B cell (primary cell): ENCODE measurements around the gene BRPF3. TPM values are rescaled to one million over a fixed set of nuclear protein-coding genes. Genes with fewer than 3 reads are reported as not detected.

ENCODE experiments used
- ATAC-seq: fragments of 200-7000 bp; cut with Tn5 transposase; one replicate; pipeline ENCODE4 v1.10.0; 2021; ENCODE audit warnings: low read depth, mild to moderate bottlenecking, moderate number of reproducible peaks, moderate library complexity
- CTCF ChIA-PET: fragments of 350-600 bp; sonication (Branson Sonifier 250); formaldehyde crosslinking; loops from one replicate; lab custom pipeline; 2021; ENCODE audit warnings: antibody characterized with exemption, inconsistent platforms; lab: Charles Lee
- POLR2A ChIA-PET: fragments of 350-600 bp; sonication (Branson Sonifier 250); formaldehyde crosslinking; loops from one replicate; lab custom pipeline; 2021; ENCODE audit warnings: antibody characterized with exemption; lab: Charles Lee
- DNase-seq: peaks from one replicate; pipeline ENCODE4 v3.0.0; 2013
- H2AFZ ChIP-seq: 2 replicates; pipeline ENCODE4 v1.6.1; 2012; ENCODE audit warnings: mild to moderate bottlenecking, low read depth, low read length; ENCODE audit not compliant: insufficient read depth, poor library complexity, severe bottlenecking
- H3K27ac ChIP-seq, 2 donors: 1 replicate in 1 of 2; 2 replicates in 1 of 2; pipeline ENCODE4 v1.5.1; 2012 to 2013; ENCODE audit warnings: low read length in 2 of 2, mild to moderate bottlenecking in 2 of 2, moderate library complexity in 1 of 2
- H3K27me3 ChIP-seq, 4 experiments: fragments of 200-600 bp in 1 of 4; sonication (generic) in 1 of 4; replicated peaks in 1 of 4; 1 replicate in 2 of 4; 2 replicates in 2 of 4; pipeline versions ENCODE4 v1.6.1 to v1.7.0; 2013 to 2016; ENCODE audit warnings: low read length in 3 of 4, mild to moderate bottlenecking in 2 of 4, mixed read lengths in 1 of 4, moderate library complexity in 1 of 4; ENCODE audit not compliant: insufficient read depth in 4 of 4, control insufficient read depth in 3 of 4; ENCODE audit errors: control extremely low read depth in 1 of 4
- H3K36me3 ChIP-seq, 2 experiments: replicated peaks in 1 of 2; 1 replicate in 1 of 2; 2 replicates in 1 of 2; pipeline versions ENCODE4 v1.6.1 to v1.7.1; 2013; ENCODE audit warnings: low read length in 1 of 2; ENCODE audit not compliant: insufficient read depth in 2 of 2, control insufficient read depth in 1 of 2; ENCODE audit errors: control extremely low read depth in 1 of 2, extremely low read depth in 1 of 2
- H3K4me1 ChIP-seq, 2 donors: fragments of 200-600 bp in 1 of 2; sonication (generic) in 1 of 2; 1 replicate in 1 of 2; 2 replicates in 1 of 2; pipeline versions ENCODE4 v1.5.1 to v1.6.1; 2013 to 2017; ENCODE audit warnings: low read length in 2 of 2; ENCODE audit not compliant: control insufficient read depth in 2 of 2, insufficient read depth in 2 of 2
- H3K4me2 ChIP-seq: replicated peaks from 2 replicates; pipeline ENCODE3; 2012; ENCODE audit warnings: mild to moderate bottlenecking, low read depth, low read length; ENCODE audit not compliant: poor library complexity, severe bottlenecking
- H3K4me3 ChIP-seq, 5 experiments: fragments of 200-600 bp in 1 of 5; sonication (generic) in 1 of 5; 1 replicate in 3 of 5; 2 replicates in 2 of 5; pipeline versions ENCODE4 v1.5.1 to v1.7.0; 2011 to 2016; ENCODE audit warnings: low read length in 4 of 5, mild to moderate bottlenecking in 4 of 5, low read depth in 2 of 5, control low read depth in 1 of 5, moderate library complexity in 1 of 5; ENCODE audit not compliant: insufficient read depth in 1 of 5; ENCODE audit errors: control extremely low read depth in 1 of 5, extremely low read depth in 1 of 5
- H3K79me2 ChIP-seq: fragments of 200-600 bp; sonication (generic); one replicate; pipeline ENCODE4 v1.6.0; 2016; ENCODE audit warnings: low read length; ENCODE audit not compliant: control insufficient read depth, insufficient read depth
- H3K9ac ChIP-seq: fragments of 200-600 bp; sonication (generic); 2 replicates; pipeline ENCODE4 v1.6.1; 2017; ENCODE audit warnings: mild to moderate bottlenecking, low read length, moderate library complexity
- H3K9me3 ChIP-seq, 3 donors: one replicate each; pipeline versions ENCODE4 v1.6.1 to v1.7.1; 2013; ENCODE audit warnings: low read length in 2 of 3; ENCODE audit not compliant: control insufficient read depth in 2 of 3, insufficient read depth in 1 of 3; ENCODE audit errors: control extremely low read depth in 1 of 3
- H4K20me1 ChIP-seq: 2 replicates; pipeline ENCODE4 v1.6.0; 2012; ENCODE audit warnings: mild to moderate bottlenecking, low read length; ENCODE audit not compliant: insufficient read depth, control insufficient read depth, poor library complexity, severe bottlenecking
- H3K27ac Mint-ChIP-seq: one replicate; pipeline ENCODE4 v1.8.0; 2021; ENCODE audit warnings: mixed read lengths
- H3K27me3 Mint-ChIP-seq: one replicate; pipeline ENCODE4 v1.8.0; 2021; ENCODE audit warnings: mixed read lengths
- H3K4me1 Mint-ChIP-seq: one replicate; pipeline ENCODE4 v1.8.0; 2021; ENCODE audit warnings: mixed read lengths
- H3K4me3 Mint-ChIP-seq: one replicate; pipeline ENCODE4 v1.8.0; 2021; ENCODE audit warnings: mixed read lengths
- H3K9me3 Mint-ChIP-seq: one replicate; pipeline ENCODE4 v1.8.0; 2022; ENCODE audit warnings: mixed read lengths; ENCODE audit not compliant: insufficient read depth
- CTCF ChIP-seq: fragments of 200-600 bp; IDR thresholded peaks from one replicate; pipeline ENCODE4 v1.8.0; 2022; ENCODE audit warnings: antibody characterized with exemption, mild to moderate bottlenecking
- EZH2 ChIP-seq: IDR thresholded peaks from 2 replicates; pipeline ENCODE4 v1.6.1; 2012; ENCODE audit warnings: borderline replicate concordance, low read depth, mild to moderate bottlenecking, moderate library complexity, low read length; ENCODE audit not compliant: insufficient read depth, poor library complexity, severe bottlenecking
- WGBS: methylation state at CpG from one replicate; pipeline ENCODE4 v1.1.5; 2013; ENCODE audit warnings: missing lambda C conversion rate; ENCODE audit not compliant: insufficient coverage; 5-methylcytosine and 5-hydroxymethylcytosine counted together
- intact Hi-C: fragments of 100-400 bp; cut with micrococcal nuclease; formaldehyde crosslinking; loops from one replicate; pipeline ENCODE4 v1.10.0; 2022
- polyA plus RNA-seq: library from polyadenylated mRNA; depleted of rRNA; stranded (reverse); fragments of >200 nt; gene quantifications from 2 replicates; pipeline ENCODE4 v1.2.3, GENCODE V29; 2012
- total RNA-seq, 2 donors: library from RNA; stranded (reverse); fragments of 120-200 nt in 1 of 2; gene quantifications; 1 replicate in 1 of 2; 2 replicates in 1 of 2; pipeline versions ENCODE4 v1.2.3 to v1.2.4, GENCODE V29; 2013 to 2022

Gene BRPF3
- total and polyA plus RNA-seq, 2 donors (not counting 1 experiment from before 2014, with no cell fraction given) = 17.1 to 29.4 TPM

- H3K9me3 ChIP-seq = peaks cover 0 to 3% (median 0%) of the 10 kb centered on the region in 3 donors
- no peak overlapping the region for H3K27ac ChIP-seq
- no peak overlapping the region for H3K9ac ChIP-seq
- CTCF ChIA-PET = interaction anchor here (0.6 kb wide), 1 partner anchor 222 kb away, joined by 4 read pairs; no protein-coding TSS in a partner anchor
- Mint-ChIP-seq H3K9me3 (no peaks in the 10 kb centered on the region), H3K27ac (no peak overlapping the region), H3K27me3 (peaks cover 5% of the 10 kb centered on the region), H3K4me3 (no peak overlapping the region), H3K4me1 (no peaks in the 10 kb centered on the region)
- WGBS = 100% methylated on average over 1 of the region's 2 CpGs
- POLR2A ChIA-PET = no interaction called here
- DNase-seq = no peak
- no peak for TF ChIP-seq EZH2
- no peak for TF ChIP-seq CTCF
- H3K27me3 ChIP-seq = no peaks in the 10 kb centered on the region
- no peak overlapping the region for H3K4me2 ChIP-seq
- intact Hi-C loops = no loop called here
- H3K79me2 ChIP-seq = no peaks in the 10 kb centered on the region
- H3K4me3 ChIP-seq = no peak overlapping the region
- no peak for ATAC-seq
- H2AFZ ChIP-seq = no peak overlapping the region
- H4K20me1 ChIP-seq = no peaks in the 10 kb centered on the region
- H3K4me1 ChIP-seq = no peaks in the 10 kb centered on the region
- no peaks in the 10 kb centered on the region for H3K36me3 ChIP-seq
These were observed 55.5 kb downstream of the BRPF3 start for GRCh38 chr6:36252005-36252404.

DNA sequence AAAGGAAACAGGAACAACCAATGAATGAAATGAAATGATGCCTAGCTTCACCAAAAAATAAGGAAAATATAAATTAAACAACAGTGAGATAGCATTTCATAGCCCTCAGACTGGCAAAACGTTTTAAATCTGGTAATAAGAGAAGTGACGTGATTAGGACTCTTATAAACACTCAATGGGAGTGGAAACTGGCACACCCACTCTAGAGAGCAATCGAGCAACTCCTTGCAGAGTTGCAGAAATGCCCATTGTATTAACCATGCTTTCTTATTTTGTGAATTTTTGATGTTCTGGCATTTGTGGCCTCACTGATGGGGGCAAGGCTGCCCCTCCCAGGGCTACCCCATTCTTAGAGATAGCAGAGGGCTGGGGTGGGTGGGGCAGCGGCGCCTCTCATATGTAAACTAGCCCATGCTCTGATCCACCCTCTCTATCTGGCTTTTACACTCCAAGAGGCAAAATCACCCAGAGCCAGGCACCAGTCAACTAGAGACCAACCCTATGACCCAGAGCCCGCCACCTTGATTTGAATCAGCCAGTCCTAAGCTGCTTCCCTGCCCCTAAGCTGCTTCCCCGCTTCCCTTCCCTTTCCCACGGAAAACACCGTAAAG, 67.0 kb downstream of the BRPF3 start:
- H3K4me1 ChIP-seq = no peaks in the 10 kb centered on the region
- WGBS = 86% methylated on average over 6 of the region's 9 CpGs
- H3K36me3 ChIP-seq = no peaks in the 10 kb centered on the region
- Mint-ChIP-seq H3K27me3 (peaks cover 23% of the 10 kb centered on the region), H3K4me3 (no peak overlapping the region), H3K9me3 (no peaks in the 10 kb centered on the region), H3K27ac (no peak overlapping the region), H3K4me1 (no peaks in the 10 kb centered on the region)
- no peak overlapping the region for H3K9ac ChIP-seq
- H3K79me2 ChIP-seq = no peaks in the 10 kb centered on the region
- peaks cover 0 to 4% (median 2%) of the 10 kb centered on the region in 4 experiments for H3K27me3 ChIP-seq
- CTCF ChIA-PET = no interaction called here
- no peaks in the 10 kb centered on the region for H4K20me1 ChIP-seq
- H3K4me3 ChIP-seq = no peak overlapping the region
- no peak overlapping the region for H3K27ac ChIP-seq
- no peak overlapping the region for H3K4me2 ChIP-seq
- ATAC-seq (no peak), DNase-seq (no peak)
- intact Hi-C loops = no loop called here
- peaks cover 0 to 9% (median 8%) of the 10 kb centered on the region in 3 donors for H3K9me3 ChIP-seq
- H2AFZ ChIP-seq = no peak overlapping the region
- POLR2A ChIA-PET = no interaction called here
- TF ChIP-seq CTCF (no peak), EZH2 (no peak)
